Colonic mucosa (tissue), 4 donors: ENCODE measurements around the gene RNF103. TPM values are rescaled to one million over a fixed set of nuclear protein-coding genes. Genes with fewer than 3 reads are reported as not detected.
"Not testable (repeated sequence)": the region's sequence is repeated elsewhere in the genome, so short reads cannot be mapped to it uniquely, and the experiment has no call there.

Experiments
- DNase-seq: peaks from one replicate; pipeline ENCODE4 v3.0.0-alpha.2; 2020
- H3K27ac ChIP-seq: fragments of 200-600 bp; one replicate; pipeline ENCODE4 v1.8.0; 2021
- H3K27me3 ChIP-seq: fragments of 200-600 bp; one replicate; pipeline ENCODE4 v1.8.0; 2021
- H3K36me3 ChIP-seq: fragments of 200-600 bp; one replicate; pipeline ENCODE4 v1.8.0; 2021
- H3K4me1 ChIP-seq: fragments of 200-600 bp; one replicate; pipeline ENCODE4 v1.8.0; 2021; ENCODE audit warnings: mild to moderate bottlenecking
- H3K4me3 ChIP-seq: fragments of 200-600 bp; one replicate; pipeline ENCODE4 v1.8.0; 2021
- H3K9ac ChIP-seq, 2 donors: one replicate each; pipeline ENCODE4 v1.7.0; 2013; ENCODE audit warnings: control low read depth in 2 of 2, low read depth in 2 of 2, low read length in 2 of 2
- H3K9me3 ChIP-seq: fragments of 200-600 bp; one replicate; pipeline ENCODE4 v1.8.0; 2021
- intact Hi-C: fragments of 100-400 bp; cut with DNase I; formaldehyde crosslinking; loops from one replicate; pipeline ENCODE4 v1.14.1; 2022
- total RNA-seq, 2 donors: library from RNA; stranded (reverse); fragmentation: NEBNext Ultra II Directional in 1 of 2; extraction: Animal tissue kit (Norgen Biotek cat#: 25700) in 1 of 2; gene quantifications; one replicate each; pipeline ENCODE4 v1.2.1, GENCODE V29; 2021
- TF ChIP-seq, protein P1 (sequence below): fragments of 200-600 bp; IDR thresholded peaks from one replicate; pipeline ENCODE4 v1.8.0; 2022; ENCODE audit warnings: antibody characterized with exemption, mild to moderate bottlenecking
- donor health status: healthy.
- donor health status: DM: no; HTN: no; CAD: no.
- donor health status: DM: no; HTN: no; CAD: no.

Gene RNF103
- total RNA-seq, 2 donors from 2014 or later, result 41.0 to 58.7 TPM

- H3K27ac ChIP-seq, result no peak overlapping the region
- TF ChIP-seq, protein P1, sequence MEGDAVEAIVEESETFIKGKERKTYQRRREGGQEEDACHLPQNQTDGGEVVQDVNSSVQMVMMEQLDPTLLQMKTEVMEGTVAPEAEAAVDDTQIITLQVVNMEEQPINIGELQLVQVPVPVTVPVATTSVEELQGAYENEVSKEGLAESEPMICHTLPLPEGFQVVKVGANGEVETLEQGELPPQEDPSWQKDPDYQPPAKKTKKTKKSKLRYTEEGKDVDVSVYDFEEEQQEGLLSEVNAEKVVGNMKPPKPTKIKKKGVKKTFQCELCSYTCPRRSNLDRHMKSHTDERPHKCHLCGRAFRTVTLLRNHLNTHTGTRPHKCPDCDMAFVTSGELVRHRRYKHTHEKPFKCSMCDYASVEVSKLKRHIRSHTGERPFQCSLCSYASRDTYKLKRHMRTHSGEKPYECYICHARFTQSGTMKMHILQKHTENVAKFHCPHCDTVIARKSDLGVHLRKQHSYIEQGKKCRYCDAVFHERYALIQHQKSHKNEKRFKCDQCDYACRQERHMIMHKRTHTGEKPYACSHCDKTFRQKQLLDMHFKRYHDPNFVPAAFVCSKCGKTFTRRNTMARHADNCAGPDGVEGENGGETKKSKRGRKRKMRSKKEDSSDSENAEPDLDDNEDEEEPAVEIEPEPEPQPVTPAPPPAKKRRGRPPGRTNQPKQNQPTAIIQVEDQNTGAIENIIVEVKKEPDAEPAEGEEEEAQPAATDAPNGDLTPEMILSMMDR, result no peak
- H3K9me3 ChIP-seq, result no peaks in the 10 kb centered on the region
- no peak overlapping the region for H3K9ac ChIP-seq
- no peaks in the 10 kb centered on the region for H3K4me1 ChIP-seq
- no peaks in the 10 kb centered on the region for H3K36me3 ChIP-seq
- no peak overlapping the region for H3K4me3 ChIP-seq
- H3K27me3 ChIP-seq, result no peaks in the 10 kb centered on the region
- DNase-seq, result no peak
- intact Hi-C loops, result no loop called here
Observed at GRCh38 chr2:86593266-86593665, 30.4 kb downstream of the RNF103 start.

GRCh38 chr2:86592547-86593230 lies 31.0 kb downstream of the RNF103 start:
- intact Hi-C loops, result no loop called here
- no peaks in the 10 kb centered on the region for H3K27me3 ChIP-seq
- no peak overlapping the region for H3K9ac ChIP-seq
- no peak for DNase-seq
- no peak overlapping the region for H3K27ac ChIP-seq
- no peaks in the 10 kb centered on the region for H3K4me1 ChIP-seq
- H3K36me3 ChIP-seq, result no peaks in the 10 kb centered on the region
- no peak overlapping the region for H3K4me3 ChIP-seq
- H3K9me3 ChIP-seq, result no peaks in the 10 kb centered on the region
- TF ChIP-seq, protein P1, result no peak

DNA sequence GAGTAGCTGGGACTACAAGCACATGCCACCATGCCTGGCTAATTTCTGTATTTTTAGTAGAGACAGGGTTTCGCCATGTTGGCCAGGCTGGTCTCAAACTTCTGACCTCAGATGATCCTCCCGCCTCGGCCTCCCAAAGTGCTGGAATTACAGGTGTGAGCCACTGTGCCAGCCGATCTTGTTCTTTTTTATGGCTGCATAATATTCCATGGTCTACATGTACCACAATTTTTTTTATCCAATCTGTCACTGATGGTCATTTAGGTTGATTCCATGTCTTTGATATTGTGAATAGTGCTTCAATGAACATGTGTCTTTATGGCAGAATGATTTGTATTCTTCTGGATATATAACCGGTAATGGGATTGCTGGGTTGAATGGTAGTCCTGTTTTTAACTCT lies 34.0 kb downstream of the RNF103 start:
- H3K27me3 ChIP-seq, H3K9me3 ChIP-seq, H3K36me3 ChIP-seq, H3K4me1 ChIP-seq, H3K27ac ChIP-seq, DNase-seq, H3K4me3 ChIP-seq, intact Hi-C loops, H3K9ac ChIP-seq: not testable (repeated sequence)

GRCh38 chr2:86584151-86584913 lies 39.3 kb downstream of the RNF103 start:
- no peak overlapping the region for H3K9ac ChIP-seq
- intact Hi-C loops, result no loop called here
- H3K9me3 ChIP-seq, result no peaks in the 10 kb centered on the region
- H3K36me3 ChIP-seq, result no peaks in the 10 kb centered on the region
- H3K4me1 ChIP-seq, result no peaks in the 10 kb centered on the region
- TF ChIP-seq, protein P1, result no peak
- no peak overlapping the region for H3K27ac ChIP-seq
- H3K4me3 ChIP-seq, result no peak overlapping the region
- H3K27me3 ChIP-seq, result no peaks in the 10 kb centered on the region
- DNase-seq, result no peak

DNA sequence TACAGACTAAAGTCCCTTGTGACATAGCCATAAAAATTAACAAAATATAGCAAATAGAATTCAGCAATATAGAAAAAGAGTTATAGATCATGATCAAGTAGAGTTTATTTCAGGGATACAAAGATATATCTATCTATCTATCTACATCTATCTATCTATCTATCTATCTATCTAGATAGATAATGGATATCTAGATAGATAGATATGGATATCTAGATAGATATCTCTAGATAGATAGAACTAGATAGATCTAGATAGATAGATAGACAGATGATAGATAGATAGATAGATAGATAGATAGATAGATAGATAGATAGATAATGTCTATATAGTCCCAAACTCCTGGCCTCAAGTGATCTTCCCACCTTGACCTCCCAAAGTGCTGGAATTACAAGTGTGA lies 43.1 kb downstream of the RNF103 start:
- H3K9me3 ChIP-seq, result no peaks in the 10 kb centered on the region
- no peak overlapping the region for H3K9ac ChIP-seq
- intact Hi-C loops, result no loop called here
- TF ChIP-seq, protein P1, result no peak
- H3K27me3 ChIP-seq, result no peaks in the 10 kb centered on the region
- no peaks in the 10 kb centered on the region for H3K36me3 ChIP-seq
- H3K27ac ChIP-seq, result no peak overlapping the region
- DNase-seq, result no peak
- H3K4me1 ChIP-seq, result no peaks in the 10 kb centered on the region
- no peak overlapping the region for H3K4me3 ChIP-seq
